GM20000 (cell line): ENCODE data around the gene COASY.

ENCODE experiments used
- DNase-seq: peaks from one replicate; pipeline ENCODE4 v3.0.0; 2012; ENCODE audit warnings: low spot score
- TF ChIP-seq, protein P1 (sequence below): IDR thresholded peaks from 2 replicates; pipeline ENCODE4 v1.5.1; 2012; ENCODE audit warnings: mild to moderate bottlenecking, control low read depth; ENCODE audit errors: extremely low read depth, missing control alignments

COASY gene

DNA sequence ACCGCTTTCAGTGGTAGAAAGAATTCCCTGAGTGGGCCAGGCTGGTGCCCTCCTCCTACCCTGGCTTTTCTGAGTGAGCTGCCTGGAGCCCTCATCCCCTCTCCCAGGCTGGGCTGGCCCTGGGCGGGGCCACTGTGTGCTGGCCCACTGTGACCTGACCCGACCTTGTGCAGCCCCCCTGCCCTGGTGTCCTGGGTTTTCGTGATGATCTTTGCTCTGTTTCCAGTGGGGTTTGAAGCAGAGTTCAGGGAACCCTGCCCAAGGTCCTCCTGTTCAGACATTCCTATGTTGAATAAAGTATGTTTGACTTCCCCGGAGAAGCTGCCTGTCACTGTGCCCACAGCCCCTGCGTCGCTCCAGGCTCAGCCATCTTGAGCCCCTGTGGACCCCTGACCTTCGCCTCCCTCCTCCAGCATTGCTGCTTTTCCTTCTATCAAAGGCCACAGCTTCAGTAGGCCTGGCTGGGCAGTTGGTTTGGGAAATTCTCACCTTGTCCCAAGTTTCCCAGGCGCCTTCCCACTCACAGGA lies 39.6 kb upstream of the COASY start:
- no peak for DNase-seq
- TF ChIP-seq, protein P1, sequence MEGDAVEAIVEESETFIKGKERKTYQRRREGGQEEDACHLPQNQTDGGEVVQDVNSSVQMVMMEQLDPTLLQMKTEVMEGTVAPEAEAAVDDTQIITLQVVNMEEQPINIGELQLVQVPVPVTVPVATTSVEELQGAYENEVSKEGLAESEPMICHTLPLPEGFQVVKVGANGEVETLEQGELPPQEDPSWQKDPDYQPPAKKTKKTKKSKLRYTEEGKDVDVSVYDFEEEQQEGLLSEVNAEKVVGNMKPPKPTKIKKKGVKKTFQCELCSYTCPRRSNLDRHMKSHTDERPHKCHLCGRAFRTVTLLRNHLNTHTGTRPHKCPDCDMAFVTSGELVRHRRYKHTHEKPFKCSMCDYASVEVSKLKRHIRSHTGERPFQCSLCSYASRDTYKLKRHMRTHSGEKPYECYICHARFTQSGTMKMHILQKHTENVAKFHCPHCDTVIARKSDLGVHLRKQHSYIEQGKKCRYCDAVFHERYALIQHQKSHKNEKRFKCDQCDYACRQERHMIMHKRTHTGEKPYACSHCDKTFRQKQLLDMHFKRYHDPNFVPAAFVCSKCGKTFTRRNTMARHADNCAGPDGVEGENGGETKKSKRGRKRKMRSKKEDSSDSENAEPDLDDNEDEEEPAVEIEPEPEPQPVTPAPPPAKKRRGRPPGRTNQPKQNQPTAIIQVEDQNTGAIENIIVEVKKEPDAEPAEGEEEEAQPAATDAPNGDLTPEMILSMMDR = no peak

DNA sequence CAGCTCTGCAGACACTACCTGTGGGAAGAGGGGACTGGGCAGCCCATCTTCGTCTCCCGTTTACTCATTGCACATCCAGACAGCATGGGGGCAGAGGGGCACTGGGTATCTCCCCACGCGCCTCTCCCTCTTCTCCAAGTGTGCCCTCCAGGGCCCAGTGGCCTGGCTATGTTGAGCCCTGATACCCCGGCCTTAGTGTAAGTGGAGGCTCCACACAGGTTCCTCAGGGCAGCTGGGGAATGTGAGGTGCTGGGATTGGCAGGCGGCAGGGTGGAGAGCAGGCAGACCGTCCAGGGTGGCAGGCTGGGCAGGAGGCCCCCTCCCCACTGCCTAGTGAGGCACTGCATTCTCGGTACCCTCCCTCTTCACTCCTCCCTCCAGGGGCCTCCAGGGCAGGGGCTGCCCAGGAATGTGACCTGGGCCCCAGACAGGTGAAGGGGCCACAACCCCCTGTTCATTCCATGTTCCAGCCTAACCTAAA lies 39.1 kb upstream of the COASY start:
- DNase-seq = no peak
- TF ChIP-seq, protein P1 = no peak

DNA sequence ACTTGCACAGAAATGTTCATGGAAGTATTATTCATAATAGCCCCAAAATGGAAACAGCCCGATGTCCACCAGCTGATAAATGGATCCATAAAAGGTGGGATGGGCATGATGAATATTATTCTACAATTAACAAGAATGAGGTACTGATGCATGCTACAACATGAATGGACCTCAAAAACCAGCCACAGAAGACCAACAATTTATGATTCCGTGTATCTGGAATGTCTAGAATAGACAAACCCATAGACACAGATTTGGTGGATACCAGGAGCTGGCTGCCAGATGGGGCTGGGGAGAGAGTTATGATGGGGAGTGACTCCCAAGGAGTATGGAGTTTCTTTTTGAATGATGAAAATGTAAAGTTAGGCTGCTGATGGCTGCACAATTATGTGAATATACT lies 36.7 kb upstream of the COASY start:
- no peak for DNase-seq
- TF ChIP-seq, protein P1 = no peak

DNA sequence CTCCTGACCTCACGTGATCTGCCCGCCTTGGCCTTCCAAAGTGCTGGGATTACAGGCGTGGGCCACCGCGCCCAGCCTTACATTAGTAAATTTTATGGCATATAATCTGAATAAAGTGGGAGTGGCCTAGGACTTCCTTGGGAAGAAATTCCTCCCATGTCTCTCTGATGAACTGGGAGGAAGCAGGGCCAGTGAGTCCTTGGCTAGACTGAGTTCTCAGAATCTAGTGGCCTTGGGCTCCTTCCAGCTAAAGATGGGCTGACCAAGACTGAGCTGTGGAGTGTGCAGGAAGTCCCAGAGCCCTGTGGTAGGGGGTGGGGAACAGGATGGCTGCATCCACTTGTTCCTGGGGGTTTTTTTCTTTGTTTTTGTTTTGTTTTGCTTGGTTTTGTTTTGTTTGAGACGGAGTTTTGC lies 35.9 kb upstream of the COASY start:
- TF ChIP-seq, protein P1 = no peak
- no peak for DNase-seq

DNA sequence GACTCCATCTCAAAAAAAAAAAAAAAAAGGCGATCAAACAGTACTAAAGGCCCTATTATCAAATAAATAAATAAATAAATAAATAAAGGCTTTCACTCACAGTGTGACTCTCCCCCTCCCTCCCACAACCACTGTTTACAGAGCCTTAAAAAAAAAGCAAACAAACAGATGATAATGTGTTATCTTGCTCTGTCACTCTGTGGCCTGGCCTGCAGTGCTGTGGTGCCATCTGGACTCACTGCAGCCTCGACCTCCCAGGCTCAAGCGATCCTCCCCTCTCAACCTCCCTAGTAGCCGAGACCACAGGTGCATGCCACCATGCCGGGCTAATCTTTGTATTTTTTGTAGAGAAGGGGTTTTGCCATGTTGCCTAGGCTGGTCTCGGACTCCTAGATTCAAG lies 34.0 kb upstream of the COASY start:
- DNase-seq = no peak
- TF ChIP-seq, protein P1 = no peak

DNA sequence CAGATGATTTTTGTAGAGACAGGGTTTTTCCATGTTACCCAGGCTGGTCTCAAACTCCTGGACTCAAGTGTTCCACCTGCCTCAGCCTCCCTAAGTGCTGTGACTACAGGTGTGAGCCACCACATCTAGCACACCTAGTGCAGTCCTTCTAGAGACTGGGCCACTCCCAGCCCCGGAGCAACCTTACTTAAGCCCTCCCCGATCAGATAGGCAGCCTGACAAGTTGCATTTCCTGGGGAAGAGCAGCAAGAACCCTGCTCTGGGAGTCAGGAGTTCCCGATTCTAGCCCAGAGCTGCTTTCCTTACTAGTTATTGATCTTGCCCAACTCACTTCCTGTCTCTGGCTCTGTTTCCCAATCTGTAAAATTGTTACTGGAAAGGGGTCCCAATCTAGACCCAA lies 32.9 kb upstream of the COASY start:
- no peak for DNase-seq
- TF ChIP-seq, protein P1 = no peak

DNA sequence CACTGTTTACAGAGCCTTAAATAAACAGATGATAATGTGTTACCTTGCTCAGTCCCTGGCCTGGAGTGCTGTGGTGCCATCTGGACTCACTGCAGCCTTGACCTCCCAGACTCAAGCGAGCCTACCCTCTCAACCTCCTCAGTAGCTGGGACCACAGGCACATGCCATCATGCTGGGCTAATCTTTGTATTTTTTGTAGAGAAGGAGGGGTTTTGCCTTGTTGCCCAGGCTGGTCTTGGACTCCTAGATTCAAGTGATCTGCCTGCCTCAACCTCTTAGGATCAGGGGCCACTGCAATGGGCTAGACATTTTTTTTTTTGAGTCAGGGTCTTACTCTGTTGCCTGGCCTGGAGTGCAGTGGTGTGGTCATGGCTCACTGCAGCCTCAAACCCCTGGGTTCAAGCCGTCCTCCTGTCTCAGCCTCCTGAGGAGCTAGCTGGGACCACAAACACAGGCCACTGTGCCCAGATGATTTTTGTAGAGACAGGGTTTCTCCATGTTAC lies 30.9 kb upstream of the COASY start:
- DNase-seq = no peak
- TF ChIP-seq, protein P1 = no peak
